Hindlimb muscle (tissue), 1 donor: Measurements from ENCODE around the gene ATP2A3. TPM values are rescaled to one million over a fixed set of nuclear protein-coding genes. Genes with fewer than 3 reads are reported as not detected.
A peak's percentile ranks its signal among the peaks of the same experiment; 100 is the strongest.

ENCODE experiments used
- DNase-seq: peaks from one replicate; pipeline ENCODE4 v3.0.0-alpha.2; 2013
- polyA plus RNA-seq: library from polyadenylated mRNA; unstranded; fragments of 120-200 nt; gene quantifications from one replicate; pipeline ENCODE4 v1.2.1, GENCODE V29; 2013; ENCODE audit not compliant: insufficient read length

The ATP2A3 gene
- polyA plus RNA-seq, 1 donor = 7.3 TPM

GRCh38 chr17:3888343-3889171 is 75.7 kb downstream of the ATP2A3 start:
- peak; percentile 94 for DNase-seq

GRCh38 chr17:3887804-3888203 is 76.4 kb downstream of the ATP2A3 start:
- DNase-seq = no peak

- DNase-seq = no peak
These were observed 76.8 kb downstream of the ATP2A3 start for GRCh38 chr17:3887394-3887793.

DNA sequence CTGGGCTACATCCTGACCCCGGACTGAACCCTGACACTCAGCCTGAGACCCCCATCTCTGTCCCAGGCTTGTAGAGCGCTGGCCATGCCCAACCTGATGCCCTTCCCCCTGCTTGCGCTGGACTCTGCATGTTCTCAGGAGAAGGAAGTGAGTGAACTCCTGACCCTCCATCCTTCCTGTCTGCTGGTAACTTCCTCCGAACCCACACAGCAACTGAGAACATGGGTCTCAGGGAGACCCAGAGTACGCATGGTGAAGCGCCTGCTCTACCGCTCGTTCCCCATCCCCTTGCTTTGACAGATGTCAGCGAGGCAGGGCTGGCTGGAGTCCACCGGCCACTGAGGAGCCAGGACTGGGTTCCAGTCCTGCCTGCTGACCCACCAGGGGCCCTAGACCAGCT is 77.5 kb downstream of the ATP2A3 start:
- no peak for DNase-seq

- DNase-seq = no peak
These were observed 78.3 kb downstream of the ATP2A3 start for GRCh38 chr17:3885970-3886369.

- no peak for DNase-seq
These were observed 79.0 kb downstream of the ATP2A3 start for GRCh38 chr17:3885271-3885670.

GRCh38 chr17:3884188-3884587 is 80.0 kb downstream of the ATP2A3 start:
- no peak for DNase-seq

DNA sequence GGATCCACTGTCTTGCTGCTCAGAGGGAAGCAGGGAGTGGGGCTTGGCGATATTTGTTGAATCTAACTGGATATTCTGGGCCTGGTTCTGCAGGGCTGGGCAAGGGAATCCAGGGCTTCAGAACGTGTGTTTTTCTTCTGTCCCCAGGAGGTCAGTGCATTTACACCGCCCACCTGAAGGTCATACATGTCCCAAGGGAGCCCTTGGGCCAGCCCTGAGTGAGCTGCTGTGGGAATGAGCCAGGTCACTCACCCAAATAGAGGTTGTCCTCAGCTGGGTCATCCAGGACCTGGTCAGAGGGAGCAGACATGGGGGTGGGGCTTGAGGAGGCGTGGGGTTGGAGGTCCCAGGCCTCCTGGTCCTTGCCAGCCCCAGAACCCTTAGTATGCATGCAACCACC is 82.0 kb downstream of the ATP2A3 start:
- DNase-seq = no peak

DNA sequence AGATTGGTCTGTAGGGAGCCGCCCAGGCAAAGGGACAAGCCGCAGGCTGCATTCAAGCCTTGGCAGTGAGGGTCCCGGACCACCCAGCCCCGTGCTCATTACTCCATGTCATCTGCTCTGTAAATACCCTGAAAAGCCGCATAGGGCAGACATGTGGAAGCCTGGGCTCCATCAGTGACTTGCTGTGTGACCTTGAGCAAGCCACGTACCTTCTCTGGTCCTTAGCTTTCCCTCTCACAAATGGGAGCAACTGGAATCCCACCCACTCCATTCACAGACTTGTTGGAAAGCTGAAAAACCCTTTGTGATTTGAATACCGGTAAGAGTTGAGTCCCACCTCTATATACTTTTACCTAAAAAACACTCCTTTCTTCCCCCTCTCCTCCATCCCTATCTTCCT is 83.3 kb downstream of the ATP2A3 start:
- no peak for DNase-seq

DNA sequence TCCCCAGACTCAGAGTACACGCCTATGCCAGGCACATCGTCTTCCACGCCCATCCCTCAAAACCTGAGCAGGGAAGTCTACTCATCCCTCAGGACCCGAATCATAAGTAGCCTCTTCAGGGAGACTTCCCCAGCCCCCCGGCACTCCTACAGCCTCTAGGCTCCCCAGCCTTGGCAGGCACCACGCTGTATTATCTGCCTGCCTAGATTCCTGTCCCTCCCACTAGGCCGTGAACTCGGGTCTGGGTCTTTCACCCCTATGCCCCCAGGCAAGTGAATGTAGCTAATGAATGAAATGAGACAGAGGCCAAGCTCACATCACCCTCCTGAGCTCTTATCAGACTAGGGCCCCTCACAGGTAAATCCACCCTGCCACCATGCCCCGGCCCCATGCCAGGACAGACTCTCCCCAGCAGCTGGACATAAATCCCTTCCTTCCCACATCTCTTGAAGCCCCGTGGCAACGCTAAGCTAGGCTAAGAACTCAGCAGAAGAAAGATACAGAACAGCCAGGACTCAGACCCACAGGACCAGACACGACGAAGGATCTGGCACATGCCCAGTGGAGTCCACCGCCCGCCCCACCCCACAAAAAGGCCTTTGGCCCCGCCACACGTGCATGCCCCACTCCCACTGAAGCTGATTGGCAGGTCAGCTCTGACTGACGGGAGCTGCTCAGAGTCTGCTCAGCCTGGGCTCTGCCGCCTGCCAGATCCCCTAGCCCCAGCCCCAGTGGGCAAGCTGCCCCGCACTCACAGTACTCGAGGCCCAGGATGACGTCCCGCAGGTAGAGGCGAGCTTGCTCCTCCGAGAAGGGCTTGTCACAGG is 84.4 kb downstream of the ATP2A3 start:
- DNase-seq = no peak

DNA sequence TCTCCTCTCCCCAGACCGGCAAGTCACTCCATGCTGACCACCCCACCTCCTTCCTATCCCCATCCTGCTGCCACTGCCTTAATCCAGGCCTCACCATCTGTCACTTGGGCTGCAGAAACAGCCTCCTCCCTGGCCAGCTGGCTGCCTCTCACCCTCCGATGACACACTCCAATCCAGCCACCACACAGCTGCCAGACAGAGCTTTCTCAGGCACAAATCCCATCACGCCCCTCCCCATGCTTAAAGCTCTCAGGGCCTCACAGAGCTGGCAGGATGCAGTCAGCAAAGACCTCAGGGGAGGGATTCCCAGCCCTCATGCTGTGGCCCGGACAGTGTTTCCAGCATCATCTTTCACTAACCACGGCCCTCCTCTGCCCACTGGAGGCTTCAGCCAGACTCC is 85.1 kb downstream of the ATP2A3 start:
- DNase-seq = no peak

DNA sequence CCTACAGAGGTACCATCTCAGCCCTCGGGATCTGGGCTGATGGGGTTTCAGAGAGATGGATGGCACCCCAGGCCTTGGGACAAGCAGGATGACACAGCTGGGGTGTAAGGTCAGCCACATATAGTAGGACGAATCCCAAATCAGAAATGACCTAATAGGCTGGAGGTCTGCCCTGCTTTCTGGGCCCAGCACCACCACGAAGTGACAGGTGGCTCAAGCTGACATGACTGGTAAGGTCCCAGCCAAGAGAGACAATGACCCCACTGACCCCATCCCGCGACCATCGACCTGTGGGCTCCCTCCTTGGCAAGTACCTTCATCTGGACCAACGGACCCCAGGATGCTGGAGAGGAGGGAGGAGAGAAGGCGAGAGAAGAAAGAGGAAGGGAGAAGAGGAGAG is 87.0 kb downstream of the ATP2A3 start:
- DNase-seq = no peak

DNA sequence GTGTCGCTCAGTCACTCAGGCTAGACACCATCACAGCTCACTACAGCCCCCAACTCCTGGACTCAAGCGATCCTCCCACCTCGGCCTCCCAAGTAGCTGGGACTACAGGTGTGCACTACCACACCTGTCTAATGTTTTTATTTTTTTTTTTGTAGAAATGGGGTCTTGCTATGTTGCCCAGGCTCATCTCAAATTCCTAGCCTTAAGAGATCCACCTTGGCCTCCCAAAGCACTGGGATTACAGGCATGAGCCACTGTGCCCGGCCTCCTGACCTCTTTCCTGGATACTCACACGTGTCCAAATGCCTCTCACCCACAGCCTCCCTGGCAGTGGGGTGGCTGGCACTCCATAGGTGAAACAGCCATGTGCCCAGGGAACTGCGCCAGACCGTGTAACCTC is 88.9 kb downstream of the ATP2A3 start:
- DNase-seq = no peak

Other genes with a start within 250 kb of the ATP2A3 start
- gene HASPIN, start 240.5 kb downstream of the ATP2A3 start, polyA plus RNA-seq = 6.2 TPM
- 29.2 TPM for gene ITGAE, start 163.2 kb downstream of the ATP2A3 start, polyA plus RNA-seq
- 66.5 TPM for gene NCBP3, start 118.2 kb downstream of the ATP2A3 start, polyA plus RNA-seq
- 9.3 TPM for gene CAMKK1, start 71.4 kb downstream of the ATP2A3 start, polyA plus RNA-seq
- 4.5 TPM for gene P2RX1, start 48.0 kb downstream of the ATP2A3 start, polyA plus RNA-seq
- 24.9 TPM for gene ZZEF1, start 178.6 kb upstream of the ATP2A3 start, polyA plus RNA-seq
- 12.9 TPM for gene CYB5D2, start 178.8 kb upstream of the ATP2A3 start, polyA plus RNA-seq